A673 (cell line): Measurements from ENCODE around the gene CHTF8.

Source experiments
- EZH2 ChIP-seq: fragments of 200-600 bp; sonication (generic); IDR thresholded peaks from 2 replicates; pipeline ENCODE4 v1.6.1; 2017; ENCODE audit warnings: borderline replicate concordance, low read depth, mild to moderate bottlenecking, mixed read lengths, antibody characterized with exemption, low read length; ENCODE audit not compliant: poor library complexity, severe bottlenecking
- TF ChIP-seq, protein P1 (sequence below): fragments of 300-800, 200-600 bp; sonication (generic); conservative IDR thresholded peaks from 2 replicates; pipeline ENCODE4 v1.5.1; 2017; ENCODE audit warnings: low read depth, mild to moderate bottlenecking, antibody characterized with exemption, low read length, moderate library complexity, mixed read lengths

DNA sequence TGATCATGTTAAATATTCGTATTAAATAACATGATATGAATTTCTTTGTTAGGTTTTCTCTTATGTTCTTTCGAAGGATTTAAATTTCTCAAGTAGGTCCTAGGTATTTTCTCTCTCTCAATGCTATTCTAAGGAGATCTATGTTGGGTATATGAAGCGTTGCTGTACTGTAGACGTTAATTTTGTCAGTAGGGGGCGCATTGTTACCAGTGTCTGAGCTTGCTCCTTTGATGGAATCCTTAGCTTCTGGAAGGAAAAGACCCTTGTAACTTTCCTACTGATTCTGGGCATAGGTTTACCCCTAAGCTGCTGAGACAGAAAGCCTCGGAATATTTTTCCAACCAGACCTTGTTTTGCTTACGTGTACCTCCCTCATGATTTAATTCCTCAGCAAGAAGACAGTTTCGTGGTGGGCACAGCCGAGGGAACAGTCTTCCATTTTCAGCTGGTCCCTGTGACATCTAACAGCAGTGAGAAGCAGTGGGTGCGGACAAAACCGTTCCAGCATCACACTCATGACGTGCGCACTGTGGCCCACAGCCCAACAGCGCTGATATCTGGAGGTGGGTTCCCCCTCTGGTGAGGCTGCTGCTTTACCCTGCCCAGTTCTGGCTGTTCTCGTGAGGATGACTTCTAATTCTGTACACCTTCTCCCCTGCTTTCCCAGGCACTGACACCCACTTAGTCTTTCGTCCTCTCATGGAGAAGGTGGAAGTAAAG, 17.9 kb upstream of the CHTF8 start:
- TF ChIP-seq, protein P1, sequence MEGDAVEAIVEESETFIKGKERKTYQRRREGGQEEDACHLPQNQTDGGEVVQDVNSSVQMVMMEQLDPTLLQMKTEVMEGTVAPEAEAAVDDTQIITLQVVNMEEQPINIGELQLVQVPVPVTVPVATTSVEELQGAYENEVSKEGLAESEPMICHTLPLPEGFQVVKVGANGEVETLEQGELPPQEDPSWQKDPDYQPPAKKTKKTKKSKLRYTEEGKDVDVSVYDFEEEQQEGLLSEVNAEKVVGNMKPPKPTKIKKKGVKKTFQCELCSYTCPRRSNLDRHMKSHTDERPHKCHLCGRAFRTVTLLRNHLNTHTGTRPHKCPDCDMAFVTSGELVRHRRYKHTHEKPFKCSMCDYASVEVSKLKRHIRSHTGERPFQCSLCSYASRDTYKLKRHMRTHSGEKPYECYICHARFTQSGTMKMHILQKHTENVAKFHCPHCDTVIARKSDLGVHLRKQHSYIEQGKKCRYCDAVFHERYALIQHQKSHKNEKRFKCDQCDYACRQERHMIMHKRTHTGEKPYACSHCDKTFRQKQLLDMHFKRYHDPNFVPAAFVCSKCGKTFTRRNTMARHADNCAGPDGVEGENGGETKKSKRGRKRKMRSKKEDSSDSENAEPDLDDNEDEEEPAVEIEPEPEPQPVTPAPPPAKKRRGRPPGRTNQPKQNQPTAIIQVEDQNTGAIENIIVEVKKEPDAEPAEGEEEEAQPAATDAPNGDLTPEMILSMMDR: peak; percentile 85
- no peak for TF ChIP-seq EZH2
